ENCODE data around the gene DLG5.

The DLG5 gene

GRCh38 chr10:77780180-77780579 lies 146.4 kb downstream of the DLG5 start:
- no peak overlapping the region for H2AFZ ChIP-seq (ENCODE audit: low read depth, low read length)
- DNase-seq (no peak), ATAC-seq (ENCODE audit: insufficient read depth, low read depth) (no peak)
- H3K9me3 ChIP-seq (ENCODE audit: insufficient read depth, low read length, severe bottlenecking): peaks cover 12% of the 10 kb centered on the region
- no peak overlapping the region for H3K27ac ChIP-seq (ENCODE audit: low read length)
- H3K4me2 ChIP-seq (ENCODE audit: insufficient read depth, low read length): no peak overlapping the region
- H3K4me1 ChIP-seq (ENCODE audit: insufficient read depth, low read length): no peaks in the 10 kb centered on the region
- H3K9ac ChIP-seq (ENCODE audit: low read depth, low read length): no peak overlapping the region
- no peaks in the 10 kb centered on the region for H3K27me3 ChIP-seq (ENCODE audit: insufficient read depth, low read length, poor library complexity)
- H4K20me1 ChIP-seq (ENCODE audit: insufficient read depth, low read length): no peaks in the 10 kb centered on the region
- TF ChIP-seq EZH2 (IDR thresholded peaks at IDR 0.05; ENCODE audit: borderline replicate concordance, low read depth, low read length, severe bottlenecking) (no peak), CTCF (IDR thresholded peaks at IDR 0.05; ENCODE audit: borderline replicate concordance, extremely low read depth, low read length, poor library complexity, severe bottlenecking) (no peak)
- no peak overlapping the region for H3K4me3 ChIP-seq (ENCODE audit: low read depth in 1 of 2, low read length in 2 of 2)
- no peaks in the 10 kb centered on the region for H3K79me2 ChIP-seq (ENCODE audit: insufficient read depth, low read length)
- H3K36me3 ChIP-seq (ENCODE audit: insufficient read depth, low read length): peaks cover 10% of the 10 kb centered on the region

- no peak for ATAC-seq (ENCODE audit: insufficient read depth, low read depth)
- H3K4me2 ChIP-seq (ENCODE audit: insufficient read depth, low read length): no peak overlapping the region
- no peak overlapping the region for H3K4me3 ChIP-seq (ENCODE audit: low read depth in 1 of 2, low read length in 2 of 2)
- H3K27me3 ChIP-seq (ENCODE audit: insufficient read depth, low read length, poor library complexity): no peaks in the 10 kb centered on the region
- peaks cover 7% of the 10 kb centered on the region for H3K9me3 ChIP-seq (ENCODE audit: insufficient read depth, low read length, severe bottlenecking)
- H4K20me1 ChIP-seq (ENCODE audit: insufficient read depth, low read length): no peaks in the 10 kb centered on the region
- no peak overlapping the region for H3K9ac ChIP-seq (ENCODE audit: low read depth, low read length)
- H3K4me1 ChIP-seq (ENCODE audit: insufficient read depth, low read length): no peaks in the 10 kb centered on the region
- H3K79me2 ChIP-seq (ENCODE audit: insufficient read depth, low read length): no peaks in the 10 kb centered on the region
- no peaks in the 10 kb centered on the region; the same call in 1 of the 2 replicates for H3K36me3 ChIP-seq (ENCODE audit: insufficient read depth, low read length)
- no peak for TF ChIP-seq EZH2 (IDR thresholded peaks at IDR 0.05; ENCODE audit: borderline replicate concordance, low read depth, low read length, severe bottlenecking)
- H3K27ac ChIP-seq (ENCODE audit: low read length): no peak overlapping the region
- no peak for DNase-seq
- H2AFZ ChIP-seq (ENCODE audit: low read depth, low read length): no peak overlapping the region
Measured at GRCh38 chr10:77776487-77776886, 150.1 kb downstream of the DLG5 start.

GRCh38 chr10:77774940-77775391 lies 151.6 kb downstream of the DLG5 start:
- no peak for DNase-seq
- H3K79me2 ChIP-seq (ENCODE audit: insufficient read depth, low read length): no peaks in the 10 kb centered on the region
- peaks cover 7% of the 10 kb centered on the region for H3K9me3 ChIP-seq (ENCODE audit: insufficient read depth, low read length, severe bottlenecking)
- H3K27me3 ChIP-seq (ENCODE audit: insufficient read depth, low read length, poor library complexity): no peaks in the 10 kb centered on the region
- no peak overlapping the region for H3K9ac ChIP-seq (ENCODE audit: low read depth, low read length)
- H4K20me1 ChIP-seq (ENCODE audit: insufficient read depth, low read length): no peaks in the 10 kb centered on the region
- no peak for ATAC-seq (ENCODE audit: insufficient read depth, low read depth)
- H3K4me3 ChIP-seq (ENCODE audit: low read depth in 1 of 2, low read length in 2 of 2): no peak overlapping the region
- H3K4me2 ChIP-seq (ENCODE audit: insufficient read depth, low read length): no peak overlapping the region
- H3K36me3 ChIP-seq (ENCODE audit: insufficient read depth, low read length): no peaks in the 10 kb centered on the region
- TF ChIP-seq CTCF (IDR thresholded peaks at IDR 0.05; ENCODE audit: borderline replicate concordance, extremely low read depth, low read length, poor library complexity, severe bottlenecking): no peak
- no peak for TF ChIP-seq EZH2 (IDR thresholded peaks at IDR 0.05; ENCODE audit: borderline replicate concordance, low read depth, low read length, severe bottlenecking)
- H3K27ac ChIP-seq (ENCODE audit: low read length): no peak overlapping the region
- no peaks in the 10 kb centered on the region for H3K4me1 ChIP-seq (ENCODE audit: insufficient read depth, low read length)
- H2AFZ ChIP-seq (ENCODE audit: low read depth, low read length): no peak overlapping the region

GRCh38 chr10:77773631-77774426 lies 152.7 kb downstream of the DLG5 start:
- ATAC-seq (ENCODE audit: insufficient read depth, low read depth): no peak

More at GRCh38 chr10:77773631-77774426, 152.7 kb downstream of the DLG5 start:
- Histone ChIP-seq H3K4me3 (ENCODE audit: low read depth in 1 of 2, low read length in 2 of 2) (no peak overlapping the region), H3K36me3 (ENCODE audit: insufficient read depth, low read length) (no peaks in the 10 kb centered on the region), H3K27ac (ENCODE audit: low read length) (no peak overlapping the region), H3K4me2 (ENCODE audit: insufficient read depth, low read length) (no peak overlapping the region), H3K79me2 (ENCODE audit: insufficient read depth, low read length) (no peaks in the 10 kb centered on the region), H3K9me3 (ENCODE audit: insufficient read depth, low read length, severe bottlenecking) (peaks cover 7% of the 10 kb centered on the region), H3K9ac (ENCODE audit: low read depth, low read length) (no peak overlapping the region), H4K20me1 (ENCODE audit: insufficient read depth, low read length) (no peaks in the 10 kb centered on the region), H3K4me1 (ENCODE audit: insufficient read depth, low read length) (no peaks in the 10 kb centered on the region), H3K27me3 (ENCODE audit: insufficient read depth, low read length, poor library complexity) (no peaks in the 10 kb centered on the region), H2AFZ (ENCODE audit: low read depth, low read length) (no peak overlapping the region)
- TF ChIP-seq EZH2 (IDR thresholded peaks at IDR 0.05; ENCODE audit: borderline replicate concordance, low read depth, low read length, severe bottlenecking) (no peak), CTCF (IDR thresholded peaks at IDR 0.05; ENCODE audit: borderline replicate concordance, extremely low read depth, low read length, poor library complexity, severe bottlenecking) (no peak)
- DNase-seq: no peak
